Testis (tissue), 2 donors: Measurements from ENCODE around the gene MAEA.
A peak's percentile ranks its signal among the peaks of the same experiment; 100 is the strongest.

Experiments
- CTCF ChIP-seq, 3 experiments: fragments of 450-650 bp in 2 of 3; fragments of 200-600 bp in 1 of 3; sonication (generic) in 1 of 3; IDR thresholded peaks; one replicate each; pipeline ENCODE4 v1.5.1; 2016 to 2019; ENCODE audit warnings: antibody characterized with exemption in 3 of 3, mild to moderate bottlenecking in 2 of 3, moderate library complexity in 1 of 3
- POLR2A ChIP-seq: fragments of 450-650 bp; IDR thresholded peaks from one replicate; pipeline ENCODE4 v1.6.1; 2017; ENCODE audit warnings: antibody characterized with exemption, mild to moderate bottlenecking, moderate library complexity

- TF ChIP-seq CTCF (IDR thresholded peaks at IDR 0.05) (peak in 1 of 3 experiments; percentile 25), POLR2A (no peak)
Observed at GRCh38 chr4:1309261-1310010, 19.7 kb downstream of the MAEA start.
